Chondrocyte (in vitro differentiated cells): ENCODE data around the gene IFI27L1. TPM values are rescaled to one million over a fixed set of nuclear protein-coding genes. Genes with fewer than 3 reads are reported as not detected.

Experiments used
- DNase-seq: peaks from one replicate; pipeline ENCODE4 v3.0.0; 2021; ENCODE audit warnings: mixed read lengths, low spot score
- H3K27ac Mint-ChIP-seq: one replicate; pipeline ENCODE4 v1.8.0; 2021; ENCODE audit warnings: mild to moderate bottlenecking, moderate library complexity, mixed read lengths; ENCODE audit not compliant: unreplicated experiment
- H3K27me3 Mint-ChIP-seq: 2 replicates; pipeline ENCODE4 v1.8.0; 2021; ENCODE audit warnings: low read depth, mixed read lengths
- H3K36me3 Mint-ChIP-seq: 2 replicates; pipeline ENCODE4 v1.8.0; 2021; ENCODE audit warnings: low read depth, mixed read lengths
- H3K4me1 Mint-ChIP-seq: 2 replicates; pipeline ENCODE4 v1.8.0; 2021; ENCODE audit warnings: low read depth, mild to moderate bottlenecking, mixed read lengths
- H3K4me3 Mint-ChIP-seq: one replicate; pipeline ENCODE4 v1.8.0; 2021; ENCODE audit warnings: mild to moderate bottlenecking, moderate library complexity, mixed read lengths; ENCODE audit not compliant: unreplicated experiment
- H3K9me3 Mint-ChIP-seq: 2 replicates; pipeline ENCODE4 v1.8.0; 2021; ENCODE audit warnings: low read depth, mixed read lengths
- total RNA-seq: library from RNA; stranded (reverse); gene quantifications from 3 replicates; pipeline ENCODE4 v1.2.1, GENCODE V29; 2021
- TF ChIP-seq, protein P1 (sequence below): fragments of 200-600 bp; sonication (generic); IDR thresholded peaks from 2 replicates; pipeline ENCODE4 v1.5.0; 2021; ENCODE audit warnings: antibody characterized with exemption, mild to moderate bottlenecking, moderate library complexity

Gene IFI27L1
- total RNA-seq, 1 donor from 2014 or later = 33.6 TPM

DNA sequence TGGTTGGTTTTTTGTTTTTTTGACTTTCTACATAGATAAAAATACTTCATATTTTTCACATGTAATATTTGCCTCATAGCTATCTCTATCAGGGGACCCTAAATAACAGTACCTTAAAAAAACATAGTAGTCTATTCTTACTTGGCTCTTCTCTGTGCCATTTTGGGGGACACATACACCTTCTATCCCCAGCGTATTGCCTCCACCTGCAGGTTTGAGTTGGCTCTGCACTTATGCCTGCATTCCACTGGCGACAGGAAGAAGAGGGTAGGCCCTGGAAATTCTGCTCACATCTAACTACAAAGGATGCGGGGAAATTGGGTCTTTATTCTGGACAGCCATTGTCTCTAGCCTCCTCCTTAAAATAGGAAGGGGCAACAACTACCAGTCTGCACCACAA lies 62.1 kb downstream of the IFI27L1 start:
- Mint-ChIP-seq H3K9me3 (no peaks in the 10 kb centered on the region), H3K4me1 (no peaks in the 10 kb centered on the region), H3K4me3 (no peak overlapping the region), H3K36me3 (peaks cover 1% of the 10 kb centered on the region), H3K27ac (no peak overlapping the region), H3K27me3 (peaks cover 12% of the 10 kb centered on the region)
- DNase-seq = no peak
- TF ChIP-seq, protein P1, sequence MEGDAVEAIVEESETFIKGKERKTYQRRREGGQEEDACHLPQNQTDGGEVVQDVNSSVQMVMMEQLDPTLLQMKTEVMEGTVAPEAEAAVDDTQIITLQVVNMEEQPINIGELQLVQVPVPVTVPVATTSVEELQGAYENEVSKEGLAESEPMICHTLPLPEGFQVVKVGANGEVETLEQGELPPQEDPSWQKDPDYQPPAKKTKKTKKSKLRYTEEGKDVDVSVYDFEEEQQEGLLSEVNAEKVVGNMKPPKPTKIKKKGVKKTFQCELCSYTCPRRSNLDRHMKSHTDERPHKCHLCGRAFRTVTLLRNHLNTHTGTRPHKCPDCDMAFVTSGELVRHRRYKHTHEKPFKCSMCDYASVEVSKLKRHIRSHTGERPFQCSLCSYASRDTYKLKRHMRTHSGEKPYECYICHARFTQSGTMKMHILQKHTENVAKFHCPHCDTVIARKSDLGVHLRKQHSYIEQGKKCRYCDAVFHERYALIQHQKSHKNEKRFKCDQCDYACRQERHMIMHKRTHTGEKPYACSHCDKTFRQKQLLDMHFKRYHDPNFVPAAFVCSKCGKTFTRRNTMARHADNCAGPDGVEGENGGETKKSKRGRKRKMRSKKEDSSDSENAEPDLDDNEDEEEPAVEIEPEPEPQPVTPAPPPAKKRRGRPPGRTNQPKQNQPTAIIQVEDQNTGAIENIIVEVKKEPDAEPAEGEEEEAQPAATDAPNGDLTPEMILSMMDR = peak; percentile 60

- Mint-ChIP-seq H3K4me3 (no peak overlapping the region), H3K27ac (no peak overlapping the region), H3K36me3 (peaks cover 1% of the 10 kb centered on the region), H3K9me3 (no peaks in the 10 kb centered on the region), H3K4me1 (no peaks in the 10 kb centered on the region), H3K27me3 (peaks cover 16% of the 10 kb centered on the region)
- no peak for DNase-seq
- TF ChIP-seq, protein P1 = no peak
Measured at GRCh38 chr14:94143711-94144110, 62.6 kb downstream of the IFI27L1 start.

DNA sequence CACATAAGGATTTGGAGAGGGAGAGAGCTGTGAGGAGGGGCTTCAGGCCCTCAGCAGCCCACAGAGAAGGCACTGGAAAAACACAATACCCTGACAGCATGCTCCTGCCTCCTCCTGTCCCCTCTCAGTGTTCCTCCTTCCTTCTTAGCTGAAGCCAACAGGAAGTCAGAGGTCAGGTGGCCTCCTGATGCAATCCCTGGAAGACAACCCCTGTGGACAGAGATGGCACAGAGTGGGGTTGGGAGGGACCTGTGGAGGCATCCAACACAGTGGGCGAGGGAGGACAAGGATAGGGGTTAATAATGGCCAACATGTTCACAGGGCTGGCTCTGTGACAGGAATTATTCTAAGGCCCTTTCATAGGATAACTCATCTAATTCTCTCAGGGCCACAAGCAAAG lies 63.7 kb downstream of the IFI27L1 start:
- TF ChIP-seq, protein P1 = no peak
- no peak for DNase-seq
- Mint-ChIP-seq H3K27ac (no peak overlapping the region), H3K9me3 (no peaks in the 10 kb centered on the region), H3K36me3 (no peaks in the 10 kb centered on the region), H3K4me3 (no peak overlapping the region), H3K27me3 (peaks cover 23% of the 10 kb centered on the region), H3K4me1 (no peaks in the 10 kb centered on the region)

DNA sequence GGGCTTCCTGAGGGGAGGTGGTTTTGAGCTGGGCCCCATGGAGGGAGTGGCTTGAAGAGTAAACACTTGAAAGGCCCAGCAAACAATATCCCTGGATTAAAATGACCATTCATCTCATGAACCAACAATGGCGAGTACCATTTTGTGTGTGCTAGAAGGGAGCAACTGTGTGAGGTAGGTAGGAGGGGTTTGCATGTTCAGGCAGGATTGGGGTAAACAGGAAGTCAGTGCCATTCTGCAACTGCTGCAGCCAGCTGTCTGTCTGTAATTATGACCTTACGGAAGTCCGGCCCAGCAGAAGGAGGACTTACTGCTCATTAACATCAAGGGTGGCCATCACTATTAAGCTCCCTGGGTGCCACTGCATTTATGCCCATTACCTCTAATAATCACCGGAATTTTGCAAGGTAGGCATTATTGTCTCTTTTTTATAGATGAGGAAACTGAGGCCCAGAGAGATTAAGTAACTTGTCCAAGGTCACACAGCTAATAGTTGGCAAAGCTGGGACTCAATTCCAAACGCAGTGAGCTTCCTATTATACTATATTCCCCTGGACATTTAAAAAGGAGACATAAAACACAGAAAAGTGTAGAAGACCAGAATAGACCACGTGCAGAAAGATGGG lies 64.9 kb downstream of the IFI27L1 start:
- Mint-ChIP-seq H3K4me3 (no peak overlapping the region), H3K4me1 (no peaks in the 10 kb centered on the region), H3K27me3 (peaks cover 36% of the 10 kb centered on the region), H3K36me3 (no peaks in the 10 kb centered on the region), H3K9me3 (no peaks in the 10 kb centered on the region), H3K27ac (no peak overlapping the region)
- TF ChIP-seq, protein P1 = no peak
- no peak for DNase-seq

Other genes starting within 250 kb of the IFI27L1 start
- gene FAM181A, start 154.0 kb upstream of the IFI27L1 start, total RNA-seq = not detected in 3 replicates
- 0.67 to 1.2 TPM in 2 of 3 replicates, not detected in the other for gene ASB2, start 104.7 kb upstream of the IFI27L1 start, total RNA-seq
- gene CCDC197, start 84.0 kb upstream of the IFI27L1 start, total RNA-seq = not detected in 3 replicates
- gene OTUB2, start 55.0 kb upstream of the IFI27L1 start, total RNA-seq = 0.99 to 2.1 TPM (median 1.9 TPM) in 3 replicates
- gene DDX24, start 108 bp upstream of the IFI27L1 start, total RNA-seq = 136 to 151 TPM (median 149 TPM) in 3 replicates
- gene IFI27, start 29.4 kb downstream of the IFI27L1 start, total RNA-seq = 1.5 to 3.3 TPM (median 1.5 TPM) in 3 replicates
- gene IFI27L2, start 48.3 kb downstream of the IFI27L1 start, total RNA-seq = 36.0 to 71.8 TPM (median 66.8 TPM) in 3 replicates
- gene PPP4R4, start 93.0 kb downstream of the IFI27L1 start, total RNA-seq = 0.22 TPM in 1 of 3 replicates, not detected in the others
- gene SERPINA10, start 212.0 kb downstream of the IFI27L1 start, total RNA-seq = not detected in 3 replicates
- gene SERPINA6, start 242.0 kb downstream of the IFI27L1 start, total RNA-seq = not detected in 3 replicates